ENCODE data around the gene CEP112. TPM values are rescaled to one million over a fixed set of nuclear protein-coding genes. Genes with fewer than 3 reads are reported as not detected.

CEP112 gene
- total and polyA plus RNA-seq, 8 donors: 15.1 to 23.8 (median 19.7) TPM

DNA sequence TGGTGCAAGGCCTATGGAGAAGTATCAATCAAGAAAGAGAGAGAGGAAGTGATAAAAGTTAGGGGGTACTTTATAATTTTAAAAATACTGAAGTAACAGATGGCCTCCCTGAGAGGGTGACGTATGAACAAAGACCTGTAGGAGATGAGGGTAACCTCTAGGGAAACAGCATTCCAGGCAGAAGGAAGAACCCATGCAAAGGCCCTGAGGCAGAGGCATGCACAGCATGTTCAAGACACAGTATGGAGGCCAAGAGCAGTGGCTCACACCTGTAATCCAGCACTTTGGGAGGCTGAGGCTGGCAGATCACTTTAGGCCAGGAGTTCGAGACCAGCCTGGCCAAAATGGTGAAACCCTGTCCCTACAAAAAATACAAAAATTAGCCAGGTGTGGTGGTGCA, 437.9 kb downstream of the CEP112 start:
- no peaks in the 10 kb centered on the region for H3K9me3 ChIP-seq
- H3K27me3 ChIP-seq: no peaks in the 10 kb centered on the region
- H3K27ac ChIP-seq: no peak overlapping the region
- no peak for ATAC-seq
- intact Hi-C loops (cut with DNase I): no loop called here
- no peak overlapping the region for H3K4me3 ChIP-seq
- H3K36me3 ChIP-seq: no peaks in the 10 kb centered on the region
- TF ChIP-seq, protein P1, sequence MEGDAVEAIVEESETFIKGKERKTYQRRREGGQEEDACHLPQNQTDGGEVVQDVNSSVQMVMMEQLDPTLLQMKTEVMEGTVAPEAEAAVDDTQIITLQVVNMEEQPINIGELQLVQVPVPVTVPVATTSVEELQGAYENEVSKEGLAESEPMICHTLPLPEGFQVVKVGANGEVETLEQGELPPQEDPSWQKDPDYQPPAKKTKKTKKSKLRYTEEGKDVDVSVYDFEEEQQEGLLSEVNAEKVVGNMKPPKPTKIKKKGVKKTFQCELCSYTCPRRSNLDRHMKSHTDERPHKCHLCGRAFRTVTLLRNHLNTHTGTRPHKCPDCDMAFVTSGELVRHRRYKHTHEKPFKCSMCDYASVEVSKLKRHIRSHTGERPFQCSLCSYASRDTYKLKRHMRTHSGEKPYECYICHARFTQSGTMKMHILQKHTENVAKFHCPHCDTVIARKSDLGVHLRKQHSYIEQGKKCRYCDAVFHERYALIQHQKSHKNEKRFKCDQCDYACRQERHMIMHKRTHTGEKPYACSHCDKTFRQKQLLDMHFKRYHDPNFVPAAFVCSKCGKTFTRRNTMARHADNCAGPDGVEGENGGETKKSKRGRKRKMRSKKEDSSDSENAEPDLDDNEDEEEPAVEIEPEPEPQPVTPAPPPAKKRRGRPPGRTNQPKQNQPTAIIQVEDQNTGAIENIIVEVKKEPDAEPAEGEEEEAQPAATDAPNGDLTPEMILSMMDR (IDR thresholded peaks at IDR 0.05): no peak
- no peak for DNase-seq
- H3K4me1 ChIP-seq: peaks cover 12 to 23% of the 10 kb centered on the region in 2 donors

DNA sequence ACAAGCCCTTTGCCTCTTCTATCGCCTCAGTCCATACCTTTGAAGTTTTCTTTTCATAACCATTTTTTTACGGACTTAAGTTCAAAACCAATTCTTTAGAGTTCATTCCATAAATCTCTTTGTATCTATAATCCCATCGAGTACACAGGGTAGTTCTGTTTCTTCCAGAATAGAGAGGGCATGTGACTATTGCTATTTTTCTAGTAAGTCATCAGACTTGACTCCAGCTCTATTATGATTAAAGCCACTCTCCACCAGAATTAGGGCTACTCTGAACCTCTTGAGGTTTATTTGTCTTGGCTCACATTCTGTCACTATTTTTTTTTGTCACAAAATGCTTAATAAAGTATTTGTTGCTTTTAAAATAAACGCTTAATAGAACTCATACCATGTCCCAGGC, 438.6 kb downstream of the CEP112 start:
- peak overlapping the region in 1 of 2 donors; percentile 39 for H3K27ac ChIP-seq
- no peaks in the 10 kb centered on the region for H3K27me3 ChIP-seq
- ATAC-seq (peak; percentile 70), DNase-seq (no peak)
- intact Hi-C loops (cut with DNase I): no loop called here
- H3K36me3 ChIP-seq: no peaks in the 10 kb centered on the region
- peaks cover 12 to 23% of the 10 kb centered on the region in 2 donors for H3K4me1 ChIP-seq
- no peaks in the 10 kb centered on the region for H3K9me3 ChIP-seq
- H3K4me3 ChIP-seq: no peak overlapping the region
- TF ChIP-seq, protein P1 (IDR thresholded peaks at IDR 0.05): no peak

DNA sequence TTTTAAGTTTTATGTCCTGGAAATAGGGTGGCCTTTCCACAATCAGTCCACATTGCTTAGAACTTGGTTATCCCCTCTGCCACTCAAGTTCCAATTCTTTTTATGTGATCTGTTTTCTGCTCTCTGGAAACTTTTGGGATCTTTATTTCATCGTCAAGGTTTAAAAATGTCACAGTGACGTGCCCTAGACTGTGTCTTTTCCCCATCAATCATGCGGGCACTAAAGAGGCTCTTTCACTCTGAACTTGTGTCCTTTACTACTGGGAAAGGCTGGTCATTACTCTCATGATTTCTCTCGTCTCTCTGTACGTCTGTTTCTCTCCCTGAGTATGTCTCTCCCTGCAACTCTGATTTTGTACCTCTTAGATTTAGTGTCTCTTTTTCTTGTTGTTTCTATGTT, 440.7 kb downstream of the CEP112 start:
- no peaks in the 10 kb centered on the region for H3K27me3 ChIP-seq
- H3K36me3 ChIP-seq: no peaks in the 10 kb centered on the region
- H3K4me3 ChIP-seq: no peak overlapping the region
- TF ChIP-seq, protein P1 (IDR thresholded peaks at IDR 0.05): no peak
- ATAC-seq (no peak), DNase-seq (no peak)
- peaks cover 12 to 23% of the 10 kb centered on the region in 2 donors for H3K4me1 ChIP-seq
- peak overlapping the region in 1 of 2 donors; percentile 45 for H3K27ac ChIP-seq
- intact Hi-C loops (cut with DNase I): no loop called here
- H3K9me3 ChIP-seq: no peaks in the 10 kb centered on the region

DNA sequence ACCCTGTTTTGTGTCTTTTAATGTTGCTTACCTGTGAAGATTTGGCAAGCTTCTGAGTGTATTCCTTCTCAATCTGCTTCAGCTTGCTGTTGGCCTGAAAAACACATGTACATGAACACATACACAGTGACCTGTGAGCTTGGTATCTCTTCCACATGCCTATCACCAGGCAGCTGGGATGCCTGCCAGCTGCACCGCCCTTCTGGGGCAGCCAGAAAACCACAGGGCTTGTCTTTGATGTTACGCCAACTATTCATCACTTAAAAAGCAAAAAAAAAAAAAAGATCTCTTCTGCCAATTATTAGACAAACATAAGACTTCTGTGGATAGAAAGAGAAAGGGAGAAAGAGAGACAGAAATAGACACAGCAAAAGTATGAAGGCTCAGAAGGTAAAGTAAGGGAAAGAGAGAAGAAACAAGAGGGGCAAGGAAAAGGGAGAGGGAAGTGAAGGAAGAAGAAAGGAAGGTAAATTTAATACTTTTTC, 441.3 kb downstream of the CEP112 start:
- DNase-seq (peak; percentile 44 to 84 (median 75)), ATAC-seq (peak; percentile 82)
- no peaks in the 10 kb centered on the region for H3K36me3 ChIP-seq
- TF ChIP-seq, protein P1 (IDR thresholded peaks at IDR 0.05): no peak
- no peak overlapping the region for H3K4me3 ChIP-seq
- intact Hi-C loops (cut with DNase I): no loop called here
- peak overlapping the region in 1 of 2 donors; percentile 45 for H3K27ac ChIP-seq
- no peaks in the 10 kb centered on the region for H3K27me3 ChIP-seq
- no peaks in the 10 kb centered on the region for H3K9me3 ChIP-seq
- peaks cover 12 to 23% of the 10 kb centered on the region in 2 donors for H3K4me1 ChIP-seq

DNA sequence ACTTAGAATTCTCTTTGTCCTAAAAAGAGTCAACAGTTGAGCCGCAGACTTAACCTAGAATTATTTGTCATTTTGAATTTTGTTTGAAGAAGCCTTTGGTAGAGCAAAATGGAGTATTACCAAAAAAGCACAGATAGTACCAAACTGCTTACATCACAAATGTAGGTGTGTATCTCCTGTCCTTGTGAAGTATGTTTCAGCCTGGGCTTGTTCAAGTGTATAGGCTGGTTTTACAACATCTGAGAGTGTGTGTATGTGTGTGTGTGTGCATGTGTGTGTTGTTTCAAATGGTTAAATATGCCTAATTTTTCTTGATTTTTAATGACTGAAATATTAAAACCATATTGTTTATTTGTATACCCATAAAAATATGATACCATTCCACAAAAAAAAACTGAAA, 441.8 kb downstream of the CEP112 start:
- peak overlapping the region in 1 of 2 donors; percentile 1 for H3K27ac ChIP-seq

More for the DNA sequence above, 441.8 kb downstream of the CEP112 start:
- Histone ChIP-seq H3K9me3 (no peaks in the 10 kb centered on the region), H3K4me1 (peaks cover 12 to 23% of the 10 kb centered on the region in 2 donors), H3K27me3 (no peaks in the 10 kb centered on the region), H3K36me3 (no peaks in the 10 kb centered on the region), H3K4me3 (no peak overlapping the region)
- DNase-seq (no peak), ATAC-seq (peak; percentile 38)
- intact Hi-C loops (cut with DNase I): no loop called here
- TF ChIP-seq, protein P1 (IDR thresholded peaks at IDR 0.05): no peak

Data from left lung (tissue), 10 donors.